Erythroblast (primary cell): ENCODE data around the gene SREBF2.

ENCODE experiments used
- GATA1 ChIP-seq: IDR thresholded peaks from 2 replicates; pipeline ENCODE4 v1.6.1; 2011; ENCODE audit warnings: low read depth, mild to moderate bottlenecking, control low read depth, low read length, moderate library complexity
- POLR2A ChIP-seq: IDR thresholded peaks from 2 replicates; pipeline ENCODE4 v1.6.1; 2011; ENCODE audit warnings: mild to moderate bottlenecking, low read length

DNA sequence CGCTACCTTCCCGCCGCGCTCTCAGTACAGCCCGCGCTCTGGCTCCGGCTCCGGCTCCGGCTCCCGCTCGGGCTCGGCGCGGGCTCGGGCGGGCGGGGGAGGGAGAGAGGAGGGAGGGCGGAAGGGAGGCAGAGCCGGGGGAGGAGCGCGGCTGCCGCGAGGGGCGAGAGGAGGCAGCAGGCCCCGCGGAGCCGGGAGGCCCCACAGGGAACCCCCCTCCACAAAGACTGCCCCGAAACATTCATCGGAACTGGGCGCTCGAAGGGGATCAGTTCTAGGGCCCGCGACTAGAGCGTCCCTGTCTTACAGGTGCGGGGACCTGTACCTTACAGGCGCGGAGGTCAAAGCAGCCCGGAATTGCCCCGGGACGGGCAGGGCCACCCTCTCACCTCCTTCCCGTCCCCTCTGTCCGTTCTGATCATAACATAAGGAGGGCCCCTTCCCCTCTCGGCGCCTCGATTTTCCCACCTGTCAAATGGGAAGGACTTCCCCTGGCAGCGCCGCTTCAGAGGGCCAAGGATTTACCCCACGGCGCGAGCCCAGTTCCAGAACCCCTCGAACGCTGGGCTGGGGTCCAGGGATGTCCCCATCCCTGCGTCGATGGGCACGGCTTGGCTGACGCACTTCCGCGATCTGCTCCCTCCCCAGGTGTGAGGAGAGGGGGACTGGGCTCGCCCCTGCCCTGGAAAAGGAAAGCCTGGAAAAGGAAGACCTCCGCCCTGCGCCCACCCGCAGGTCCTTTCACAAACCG is 82.3 kb downstream of the SREBF2 start, which contains the start of gene SHISA8:
- TF ChIP-seq POLR2A = no peak
- TF ChIP-seq GATA1 = no peak
